OCI-LY1 (cell line): ENCODE measurements around the gene FGF2.

Experiments
- H2AFZ ChIP-seq: fragments of 200-600 bp; sonication (generic), shearing (Covaris generic); 2 replicates; pipeline ENCODE4 v1.6.0; 2014; ENCODE audit warnings: antibody characterized with exemption, mild to moderate bottlenecking, low read length
- H3F3A ChIP-seq: fragments of 200-600 bp; sonication (generic), shearing (Covaris generic); 2 replicates; pipeline ENCODE4 v1.6.0; 2014; ENCODE audit warnings: mild to moderate bottlenecking, antibody characterized with exemption, low read length, moderate library complexity; ENCODE audit not compliant: insufficient read depth
- H3K27ac ChIP-seq: fragments of 200-600 bp; sonication (generic); 2 replicates; pipeline ENCODE4 v1.5.1; 2014; ENCODE audit warnings: low read length, mixed run types, mild to moderate bottlenecking, low read depth; ENCODE audit not compliant: poor library complexity, severe bottlenecking
- H3K27me3 ChIP-seq: fragments of 200-600 bp; sonication (generic); 2 replicates; pipeline ENCODE4 v1.6.0; 2014; ENCODE audit warnings: antibody characterized with exemption, mild to moderate bottlenecking, low read length, moderate library complexity; ENCODE audit not compliant: insufficient read depth
- H3K36me3 ChIP-seq: fragments of 200-600 bp; sonication (generic); 2 replicates; pipeline ENCODE4 v1.6.1; 2014; ENCODE audit warnings: mild to moderate bottlenecking, antibody characterized with exemption, low read length, moderate library complexity, mixed read lengths; ENCODE audit not compliant: insufficient read depth
- H3K4me1 ChIP-seq: fragments of 200-600 bp; sonication (generic); 2 replicates; pipeline ENCODE4 v1.5.1; 2014; ENCODE audit warnings: mild to moderate bottlenecking, low read length, moderate library complexity; ENCODE audit not compliant: insufficient read depth, severe bottlenecking
- H3K4me2 ChIP-seq: fragments of 200-600 bp; sonication (generic), shearing (Covaris generic); 2 replicates; pipeline ENCODE4 v1.6.1; 2014; ENCODE audit warnings: low read length
- H3K4me3 ChIP-seq: fragments of 200-600 bp; sonication (generic); 2 replicates; pipeline ENCODE4 v1.5.1; 2014; ENCODE audit warnings: low read length, low read depth, mild to moderate bottlenecking, mixed read lengths; ENCODE audit not compliant: poor library complexity, severe bottlenecking
- H3K79me2 ChIP-seq: fragments of 200-600 bp; shearing (Covaris generic); 2 replicates; pipeline ENCODE4 v1.6.1; 2016; ENCODE audit warnings: mixed run types, low read length, mixed read lengths; ENCODE audit not compliant: insufficient read depth
- H3K9ac ChIP-seq: fragments of 200-600 bp; sonication (generic), shearing (Covaris generic); 2 replicates; pipeline ENCODE4 v1.6.1; 2014; ENCODE audit warnings: mild to moderate bottlenecking, low read length, mixed read lengths
- H3K9me2 ChIP-seq: fragments of 200-600 bp; sonication (generic), shearing (Covaris generic); 2 replicates; pipeline ENCODE4 v1.6.1; 2014; ENCODE audit warnings: low read depth, mild to moderate bottlenecking, low read length, mixed read lengths
- H3K9me3 ChIP-seq: fragments of 200-600 bp; shearing (Covaris generic); 2 replicates; pipeline ENCODE4 v1.6.1; 2014; ENCODE audit warnings: low read length, mixed read lengths
- H4K20me1 ChIP-seq: fragments of 200-600 bp; sonication (generic), shearing (Covaris generic); 2 replicates; pipeline ENCODE4 v1.6.0; 2016; ENCODE audit warnings: mild to moderate bottlenecking, low read length; ENCODE audit not compliant: insufficient read depth
- CTCF ChIP-seq: fragments of 200-600 bp; sonication (generic), shearing (Covaris generic); IDR thresholded peaks from 2 replicates; pipeline ENCODE4 v1.5.1; 2017; ENCODE audit warnings: mild to moderate bottlenecking, antibody characterized with exemption, low read length, moderate library complexity, mixed read lengths
- EZH2 ChIP-seq: fragments of 200-600 bp; sonication (generic), shearing (Covaris generic); IDR thresholded peaks from 2 replicates; pipeline ENCODE4 v1.8.0; 2017; ENCODE audit warnings: borderline replicate concordance, mixed run types, mild to moderate bottlenecking, antibody characterized with exemption, low read length, moderate library complexity, mixed read lengths

The FGF2 gene

GRCh38 chr4:122797405-122798094 lies 29.1 kb upstream of the FGF2 start:
- Histone ChIP-seq H3K4me2 (no peak overlapping the region), H3K9me2 (no peaks in the 10 kb centered on the region), H3K4me1 (no peaks in the 10 kb centered on the region), H3K4me3 (no peak overlapping the region), H3K36me3 (no peaks in the 10 kb centered on the region), H2AFZ (no peak overlapping the region), H4K20me1 (no peaks in the 10 kb centered on the region), H3K9me3 (no peaks in the 10 kb centered on the region), H3K9ac (no peak overlapping the region), H3K27me3 (no peaks in the 10 kb centered on the region), H3K79me2 (no peaks in the 10 kb centered on the region), H3F3A (no peaks in the 10 kb centered on the region), H3K27ac (no peak overlapping the region)
- no peak for TF ChIP-seq CTCF

DNA sequence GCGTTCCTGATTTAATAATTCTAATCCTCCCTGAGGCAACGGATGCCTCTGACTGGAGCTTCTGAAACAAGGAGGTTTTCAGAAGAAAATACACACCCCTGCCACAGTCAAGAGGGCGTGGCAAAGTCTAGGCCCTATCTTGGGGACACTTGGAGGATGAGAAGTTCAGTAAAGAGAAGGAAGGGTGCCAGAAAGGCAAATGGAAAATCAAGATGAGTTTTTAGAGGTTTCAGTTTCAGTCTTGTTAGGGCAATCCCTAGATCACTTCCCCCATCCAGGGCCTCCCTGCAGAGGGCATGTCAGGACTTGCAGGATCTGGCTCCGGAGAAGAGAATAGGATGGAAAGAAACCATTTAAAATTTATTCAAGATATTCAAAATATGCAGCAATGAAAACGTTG lies 28.5 kb upstream of the FGF2 start:
- no peaks in the 10 kb centered on the region for H3F3A ChIP-seq
- no peak overlapping the region for H3K4me3 ChIP-seq
- no peaks in the 10 kb centered on the region for H3K9me2 ChIP-seq
- no peak overlapping the region for H3K4me2 ChIP-seq
- TF ChIP-seq EZH2 (no peak), CTCF (no peak)
- no peaks in the 10 kb centered on the region for H3K79me2 ChIP-seq
- no peak overlapping the region for H3K9ac ChIP-seq
- no peaks in the 10 kb centered on the region for H3K27me3 ChIP-seq
- no peaks in the 10 kb centered on the region for H3K4me1 ChIP-seq
- no peaks in the 10 kb centered on the region for H4K20me1 ChIP-seq
- no peaks in the 10 kb centered on the region for H3K9me3 ChIP-seq
- no peaks in the 10 kb centered on the region for H3K36me3 ChIP-seq
- H2AFZ ChIP-seq: no peak overlapping the region
- no peak overlapping the region for H3K27ac ChIP-seq

DNA sequence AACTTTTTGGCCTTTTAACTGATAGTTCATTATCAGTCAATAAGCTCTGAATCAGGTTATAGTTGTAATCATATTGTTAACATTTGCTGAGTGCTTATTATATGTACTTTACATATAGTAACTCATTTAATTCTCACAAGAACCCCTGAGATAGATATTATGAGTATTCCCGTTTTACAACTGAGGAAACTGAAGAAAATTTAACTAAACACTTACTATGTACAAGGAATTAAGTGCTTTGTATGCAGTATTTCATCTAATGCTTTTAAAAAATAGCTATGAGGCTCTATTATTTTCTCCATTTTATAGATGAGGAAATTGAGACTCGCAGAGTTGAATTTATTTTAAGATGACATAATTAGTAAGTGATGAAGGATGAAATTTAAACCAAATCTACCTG lies 27.7 kb upstream of the FGF2 start:
- H2AFZ ChIP-seq: no peak overlapping the region
- no peak overlapping the region for H3K27ac ChIP-seq

More for the DNA sequence above, 27.7 kb upstream of the FGF2 start:
- Histone ChIP-seq H4K20me1 (no peaks in the 10 kb centered on the region), H3K9me2 (no peaks in the 10 kb centered on the region), H3F3A (no peaks in the 10 kb centered on the region), H3K4me1 (no peaks in the 10 kb centered on the region), H3K9me3 (no peaks in the 10 kb centered on the region), H3K4me2 (no peak overlapping the region), H3K79me2 (no peaks in the 10 kb centered on the region), H3K36me3 (no peaks in the 10 kb centered on the region), H3K27me3 (no peaks in the 10 kb centered on the region), H3K9ac (no peak overlapping the region), H3K4me3 (no peak overlapping the region)
- TF ChIP-seq EZH2: no peak
- no peak for TF ChIP-seq CTCF
